SK-N-SH (cell line): ENCODE measurements around the gene MYO9B.

Source experiments
- CTCF ChIP-seq: fragments of 200-600 bp; sonication (generic); IDR thresholded peaks from 2 replicates; pipeline ENCODE4 v1.6.1; 2017; ENCODE audit warnings: antibody characterized with exemption, mild to moderate bottlenecking, moderate library complexity
- EP300 ChIP-seq, 2 experiments: IDR thresholded peaks; 2 replicates each; pipeline versions ENCODE4 v1.4.0 to v1.6.1; 2012; ENCODE audit warnings: borderline replicate concordance in 1 of 2, low read depth in 1 of 2, low read length in 1 of 2
- EZH2phosphoT487 ChIP-seq: fragments of 200-600 bp; sonication (generic); IDR thresholded peaks from 2 replicates; pipeline ENCODE4 v1.6.1; 2017; ENCODE audit warnings: low read depth, mixed run types, mild to moderate bottlenecking, antibody characterized with exemption, moderate library complexity, borderline replicate concordance
- NFIC ChIP-seq: IDR thresholded peaks from 2 replicates; pipeline ENCODE4 v1.4.0; 2012; ENCODE audit warnings: borderline replicate concordance
- POLR2AphosphoS5 ChIP-seq: IDR thresholded peaks from 2 replicates; pipeline ENCODE4 v1.6.1; 2012; ENCODE audit warnings: low read depth, low read length
- REST ChIP-seq: IDR thresholded peaks from 2 replicates; pipeline ENCODE4 v1.6.1; 2012; ENCODE audit warnings: mild to moderate bottlenecking, low read depth, low read length, moderate library complexity
- SIN3A ChIP-seq: IDR thresholded peaks from 2 replicates; pipeline ENCODE4 v1.6.1; 2012; ENCODE audit warnings: low read depth, mild to moderate bottlenecking, low read length, moderate library complexity, borderline replicate concordance
- SMC3 ChIP-seq: IDR thresholded peaks from 2 replicates; pipeline ENCODE4 v1.6.1; 2012; ENCODE audit warnings: low read depth, low read length, improper control_type of control experiment
- YY1 ChIP-seq: IDR thresholded peaks from 2 replicates; pipeline ENCODE4 v1.4.0; 2012; ENCODE audit warnings: low read depth, mild to moderate bottlenecking
- ZBTB33 ChIP-seq: IDR thresholded peaks from 2 replicates; pipeline ENCODE4 v1.4.0; 2012; ENCODE audit warnings: low read depth, borderline replicate concordance

- TF ChIP-seq ZBTB33 (no peak), REST (no peak), CTCF (peak; percentile 72), POLR2AphosphoS5 (peak; percentile 49; the same call in 1 of the 2 replicates), SMC3 (peak; percentile 49; the same call in 1 of the 2 replicates), EP300 (IDR thresholded peaks at IDR 0.05; ENCODE audit: borderline replicate concordance in 1 of 2, low read depth in 1 of 2, low read length in 1 of 2) (no peak), YY1 (no peak), NFIC (0 out of 2 replicates have a peak, but pooled peaks have one; percentile 21), EZH2phosphoT487 (no peak), SIN3A (peak; percentile 90; the same call in 1 of the 2 replicates)
Measured at GRCh38 chr19:17079710-17080439, 4.3 kb downstream of the MYO9B start.
